CD4-positive, alpha-beta T cell treated with Interleukin-4 for 1 hour (primary cell): Measurements from ENCODE around the gene PTPRS.
"Not testable (repeated sequence)": the region's sequence is repeated elsewhere in the genome, so short reads cannot be mapped to it uniquely, and the experiment has no call there.

ENCODE experiments used
- DNase-seq, 2 donors: peaks; one replicate each; pipeline ENCODE4 v3.0.0-alpha.2; 2020 to 2022

PTPRS gene

GRCh38 chr19:5340637-5341447, at the start of gene PTPRS:
TSS of gene PTPRS (minus strand) at chr19:5340812. CDS start at chr19:5286140, 54,672 bp downstream.
- DNase-seq, result peak; percentile 54 to 67

GRCh38 chr19:5389353-5389752, 48.7 kb upstream of the PTPRS start:
- no peak for DNase-seq

- DNase-seq, result no peak
These were observed 46.9 kb upstream of the PTPRS start for GRCh38 chr19:5387472-5387871.

GRCh38 chr19:5386841-5387240, 46.2 kb upstream of the PTPRS start:
- no peak for DNase-seq

- DNase-seq, result not testable (repeated sequence)
These were observed 40.6 kb upstream of the PTPRS start for GRCh38 chr19:5381197-5381596.

- no peak for DNase-seq
These were observed 39.8 kb upstream of the PTPRS start for GRCh38 chr19:5380215-5380919.

GRCh38 chr19:5376928-5377327, 36.3 kb upstream of the PTPRS start:
- DNase-seq, result no peak

GRCh38 chr19:5372572-5373200, 32.1 kb upstream of the PTPRS start:
- DNase-seq, result no peak

- DNase-seq, result peak; percentile 16 to 19
These were observed 29.4 kb upstream of the PTPRS start for GRCh38 chr19:5369962-5370367.

GRCh38 chr19:5369304-5369703, 28.7 kb upstream of the PTPRS start:
- no peak for DNase-seq

GRCh38 chr19:5367530-5368133, 27.0 kb upstream of the PTPRS start:
- DNase-seq, result no peak

GRCh38 chr19:5365905-5366304, 25.3 kb upstream of the PTPRS start:
- DNase-seq, result no peak

- no peak for DNase-seq
These were observed 24.1 kb upstream of the PTPRS start for GRCh38 chr19:5364674-5365073.

- not testable (repeated sequence) for DNase-seq
These were observed 21.2 kb upstream of the PTPRS start for GRCh38 chr19:5361839-5362238.

- no peak for DNase-seq
These were observed 20.8 kb upstream of the PTPRS start for GRCh38 chr19:5361407-5361806.

GRCh38 chr19:5360003-5360780, 19.6 kb upstream of the PTPRS start:
- DNase-seq, result no peak

GRCh38 chr19:5358173-5358800, 17.7 kb upstream of the PTPRS start:
- no peak for DNase-seq

GRCh38 chr19:5357584-5357983, 17.0 kb upstream of the PTPRS start:
- DNase-seq, result no peak

GRCh38 chr19:5356918-5357317, 16.3 kb upstream of the PTPRS start:
- no peak for DNase-seq

GRCh38 chr19:5356428-5356827, 15.8 kb upstream of the PTPRS start:
- no peak for DNase-seq

GRCh38 chr19:5355693-5356092, 15.1 kb upstream of the PTPRS start:
- no peak for DNase-seq

- no peak for DNase-seq
These were observed 14.5 kb upstream of the PTPRS start for GRCh38 chr19:5355076-5355475.
